ENCODE data around the gene RPS6KA2. TPM values are rescaled to one million over a fixed set of nuclear protein-coding genes. Genes with fewer than 3 reads are reported as not detected.

RPS6KA2 gene
- total and polyA plus RNA-seq, 8 donors, result 7.9 to 95.4 (median 22.9) TPM

- Histone ChIP-seq H3K4me1 (peaks cover under 1 to 20% (median 18%) of the 10 kb centered on the region in 3 donors), H3K9me3 (no peaks in the 10 kb centered on the region), H3K27me3 (no peaks in the 10 kb centered on the region), H3K4me3 (peak overlapping the region; percentile 50 to 96 (median 86)), H3K36me3 (no peaks in the 10 kb centered on the region), H3K27ac (peak overlapping the region; percentile 78 to 84 (median 82))
- DNase-seq (peak in 5 of 6 donors; percentile 32 to 81 (median 56)), ATAC-seq (peak; percentile 0 to 21 (median 3)), FAIRE-seq (no peak)
- WGBS, 2 donors, result 1% methylated on average over 66 of the region's 66 CpGs
- intact Hi-C loops (cut with DNase I), result no loop called here
- TF ChIP-seq CTCF (IDR thresholded peaks at IDR 0.05), result no peak
Observed at GRCh38 chr6:166626177-166627032, 646 bp downstream of the RPS6KA2 start.

- H3K4me3 ChIP-seq, result peak overlapping the region in 2 of 4 donors; percentile 79 to 96
- no peaks in the 10 kb centered on the region for H3K36me3 ChIP-seq
- DNase-seq (no peak), FAIRE-seq (no peak), ATAC-seq (no peak)
- no peaks in the 10 kb centered on the region for H3K9me3 ChIP-seq
- TF ChIP-seq CTCF (IDR thresholded peaks at IDR 0.05), result no peak
- peaks cover 11 to 31% (median 24%) of the 10 kb centered on the region in 3 donors for H3K4me1 ChIP-seq
- no peak overlapping the region for H3K27ac ChIP-seq
- intact Hi-C loops (cut with DNase I), result no loop called here
- no peaks in the 10 kb centered on the region for H3K27me3 ChIP-seq
- WGBS, 2 donors, result 51 to 56% methylated on average over 5 of the region's 5 CpGs
Observed at GRCh38 chr6:166625356-166625755, 1.7 kb downstream of the RPS6KA2 start.

GRCh38 chr6:166624275-166624674 is 2.8 kb downstream of the RPS6KA2 start:
- Histone ChIP-seq H3K9me3 (no peaks in the 10 kb centered on the region), H3K27me3 (no peaks in the 10 kb centered on the region), H3K36me3 (no peaks in the 10 kb centered on the region), H3K4me1 (peaks cover 15 to 38% (median 34%) of the 10 kb centered on the region in 3 donors), H3K4me3 (no peak overlapping the region), H3K27ac (no peak overlapping the region)
- ATAC-seq, result no peak
- intact Hi-C loops (cut with DNase I), result no loop called here
- FAIRE-seq, result no peak
- no peak for TF ChIP-seq CTCF (IDR thresholded peaks at IDR 0.05)
- WGBS, 2 donors, result 69% methylated on average over 4 of the region's 4 CpGs
- DNase-seq, result no peak

- DNase-seq (peak in 1 of 6 donors; percentile 54), FAIRE-seq (no peak), ATAC-seq (no peak)
- TF ChIP-seq CTCF (IDR thresholded peaks at IDR 0.05), result no peak
- Histone ChIP-seq H3K4me1 (peaks cover 15 to 34% (median 27%) of the 10 kb centered on the region in 3 donors), H3K27me3 (no peaks in the 10 kb centered on the region), H3K36me3 (no peaks in the 10 kb centered on the region), H3K27ac (no peak overlapping the region), H3K4me3 (no peak overlapping the region), H3K9me3 (no peaks in the 10 kb centered on the region)
- intact Hi-C loops (cut with DNase I), result no loop called here
- WGBS, 2 donors, result 67 to 81% methylated on average over 5 of the region's 5 CpGs
Observed at GRCh38 chr6:166623318-166623717, 3.7 kb downstream of the RPS6KA2 start.

GRCh38 chr6:166621114-166621540 is 5.9 kb downstream of the RPS6KA2 start:
- no peak for FAIRE-seq
- Histone ChIP-seq H3K27ac (peak overlapping the region in 1 of 4 donors; percentile 53), H3K4me3 (no peak overlapping the region), H3K36me3 (no peaks in the 10 kb centered on the region), H3K27me3 (no peaks in the 10 kb centered on the region), H3K9me3 (no peaks in the 10 kb centered on the region), H3K4me1 (peaks cover 15 to 34% (median 33%) of the 10 kb centered on the region in 3 donors)
- TF ChIP-seq CTCF (IDR thresholded peaks at IDR 0.05), result no peak
- DNase-seq, result no peak
- peak in 3 of 4 donors; percentile 14 to 49 (median 14) for ATAC-seq
- WGBS, 2 donors, result 74 to 80% methylated on average over 6 of the region's 6 CpGs
- intact Hi-C loops (cut with DNase I), result no loop called here
